NCI-H1105 treated with DMSO at 0.1 percent for 48 hours (cell line): Measurements from ENCODE around the gene VAT1L.
"Not testable (repeated sequence)": the region's sequence is repeated elsewhere in the genome, so short reads cannot be mapped to it uniquely, and the experiment has no call there.

ENCODE experiments used
- DNase-seq: peaks from one replicate; lab custom pipeline; 2025; lab: John Stamatoyannopoulos, UW

Gene VAT1L

GRCh38 chr16:77956231-77956630 is 167.9 kb downstream of the VAT1L start:
- no peak for DNase-seq

- no peak for DNase-seq
Observed at GRCh38 chr16:77960766-77961165, 172.4 kb downstream of the VAT1L start.

DNA sequence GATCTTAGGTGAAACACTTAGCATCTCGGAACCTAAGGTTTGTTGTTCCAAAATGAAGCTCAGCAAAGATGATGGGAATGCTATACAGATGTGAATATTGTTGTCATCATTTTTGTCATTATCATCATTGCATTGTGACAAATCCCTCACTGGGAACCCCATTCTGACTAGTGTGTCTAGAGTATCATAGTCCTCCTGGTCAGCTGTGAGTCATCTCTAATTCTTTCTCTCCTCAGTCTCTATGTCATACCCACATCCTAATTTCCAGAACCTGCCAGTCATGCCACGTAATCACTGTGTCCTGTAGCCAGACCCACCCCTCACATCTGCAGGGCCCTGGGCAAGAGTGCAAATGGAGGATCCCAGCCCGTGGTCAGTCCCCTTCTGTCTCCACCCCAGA is 173.4 kb downstream of the VAT1L start:
- DNase-seq = no peak

GRCh38 chr16:77962689-77963088 is 174.3 kb downstream of the VAT1L start:
- no peak for DNase-seq

DNA sequence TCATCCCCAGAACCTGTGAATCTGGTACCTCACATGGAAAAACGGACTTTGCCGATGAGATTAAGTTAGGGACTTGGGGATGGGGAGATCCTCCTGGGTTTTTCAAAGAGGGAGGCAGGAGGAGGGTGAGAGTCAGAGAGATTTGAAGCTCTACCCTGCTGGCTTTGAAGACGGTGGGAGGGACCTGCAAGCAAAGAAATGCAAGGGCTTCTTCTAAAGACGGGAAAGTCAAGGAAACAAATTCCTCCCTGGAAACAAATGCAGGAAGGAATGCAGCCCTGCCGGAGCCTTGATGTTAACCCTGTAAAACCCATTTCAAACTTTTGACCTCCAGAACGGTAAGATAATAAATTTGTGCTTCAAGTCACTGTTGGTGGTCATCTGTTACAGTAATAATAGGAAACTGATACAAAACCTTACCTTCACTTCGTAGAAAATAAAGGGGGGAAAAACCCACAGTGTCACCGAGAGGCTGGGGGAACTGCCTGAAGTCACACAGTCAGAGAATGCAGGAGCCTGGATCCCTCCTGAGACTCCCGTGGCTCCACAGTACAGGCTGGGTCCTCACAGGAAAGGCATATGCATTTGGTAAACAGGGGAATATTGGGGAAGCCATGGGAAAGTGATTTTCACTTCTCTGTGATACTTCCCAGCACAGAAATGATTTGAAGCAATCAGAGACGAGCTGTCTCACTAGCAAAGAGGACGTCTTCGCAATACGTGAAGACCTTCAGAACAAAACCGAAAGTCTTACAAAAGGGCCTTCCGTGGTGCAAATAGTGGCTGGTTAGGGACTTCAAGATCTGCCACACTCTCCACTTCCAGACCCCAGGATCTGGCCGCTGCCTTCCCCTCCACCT is 175.1 kb downstream of the VAT1L start:
- no peak for DNase-seq

GRCh38 chr16:77965346-77965745 is 177.0 kb downstream of the VAT1L start:
- no peak for DNase-seq

GRCh38 chr16:77967054-77967904 is 178.9 kb downstream of the VAT1L start:
- DNase-seq = no peak

DNA sequence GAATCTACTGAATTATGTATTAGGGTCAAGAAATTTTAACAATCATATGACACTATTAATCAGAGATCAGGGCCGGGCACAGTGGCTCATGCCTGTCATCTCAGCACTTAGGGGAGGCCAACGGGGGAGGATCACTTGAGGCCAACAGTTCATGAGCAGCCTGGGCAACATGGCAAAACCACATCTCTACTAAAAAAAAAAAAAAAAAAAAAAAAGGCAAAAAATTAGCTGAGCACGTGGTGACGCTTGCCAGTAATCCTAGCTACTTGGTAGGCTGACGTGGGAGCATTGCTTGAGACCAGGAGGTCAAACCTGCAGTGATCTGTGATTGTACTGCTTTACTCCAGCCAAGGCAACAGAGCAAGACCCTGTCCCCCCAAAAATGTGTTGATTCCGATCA is 181.5 kb downstream of the VAT1L start:
- no peak for DNase-seq

- DNase-seq = no peak
Observed at GRCh38 chr16:77970371-77970770, 182.0 kb downstream of the VAT1L start.

- peak; percentile 45 for DNase-seq
Observed at GRCh38 chr16:77971306-77972061, 183.1 kb downstream of the VAT1L start.

DNA sequence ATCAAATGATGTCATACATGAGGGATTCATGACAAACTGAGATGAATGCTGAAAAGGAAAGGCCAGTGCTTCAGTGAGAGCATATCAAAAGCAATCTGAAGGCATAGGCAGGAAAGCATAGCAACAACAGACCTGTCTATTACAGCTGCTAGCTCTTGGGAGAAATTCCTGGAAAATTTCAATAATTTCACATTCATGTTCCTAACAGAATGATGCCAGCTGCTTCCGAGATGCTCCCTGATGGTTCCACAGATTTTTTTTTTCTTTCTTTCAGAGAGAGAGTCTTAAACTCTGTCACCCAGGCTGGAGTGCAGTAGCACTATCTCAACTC is 183.7 kb downstream of the VAT1L start:
- DNase-seq = no peak

- DNase-seq = no peak
Observed at GRCh38 chr16:77974883-77975282, 186.5 kb downstream of the VAT1L start.

DNA sequence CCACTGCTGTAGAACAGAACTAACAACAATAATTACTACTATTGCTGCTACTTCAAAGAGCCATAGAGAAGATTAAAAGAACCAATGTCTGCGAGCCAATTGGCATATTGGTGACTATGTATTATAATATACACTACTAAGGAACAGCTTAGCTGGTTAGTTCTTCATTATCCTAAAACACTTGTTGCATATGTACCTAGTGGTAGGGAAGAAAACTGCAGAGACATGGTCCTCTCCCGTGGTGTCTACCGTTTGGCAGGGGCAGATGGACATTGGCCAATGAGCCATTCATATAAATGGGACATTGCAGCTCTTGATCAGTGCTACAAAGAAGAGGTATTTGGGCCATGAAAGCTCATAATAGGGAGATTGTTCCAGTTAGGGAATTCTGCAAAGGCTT is 187.6 kb downstream of the VAT1L start:
- DNase-seq = no peak

- no peak for DNase-seq
Observed at GRCh38 chr16:77977339-77977738, 189.0 kb downstream of the VAT1L start.

DNA sequence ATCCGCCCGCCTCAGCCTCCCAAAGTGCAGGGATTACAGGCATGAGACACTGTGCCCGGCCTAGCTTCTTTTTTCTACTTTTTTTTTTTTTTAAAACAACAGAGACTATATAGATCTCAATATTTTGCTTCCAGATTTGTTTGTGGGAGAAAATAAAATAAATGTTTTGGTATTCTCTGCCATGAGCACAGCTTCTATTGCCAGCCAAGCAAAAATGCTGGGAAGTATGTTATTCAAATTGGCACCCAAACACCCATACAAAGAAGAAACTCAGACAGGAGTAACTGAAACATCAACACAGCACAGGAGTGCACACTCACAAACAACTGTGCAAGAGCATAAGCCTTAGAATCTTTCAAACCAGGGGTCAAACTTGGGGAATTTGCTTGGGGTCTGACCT is 196.7 kb downstream of the VAT1L start:
- no peak for DNase-seq

DNA sequence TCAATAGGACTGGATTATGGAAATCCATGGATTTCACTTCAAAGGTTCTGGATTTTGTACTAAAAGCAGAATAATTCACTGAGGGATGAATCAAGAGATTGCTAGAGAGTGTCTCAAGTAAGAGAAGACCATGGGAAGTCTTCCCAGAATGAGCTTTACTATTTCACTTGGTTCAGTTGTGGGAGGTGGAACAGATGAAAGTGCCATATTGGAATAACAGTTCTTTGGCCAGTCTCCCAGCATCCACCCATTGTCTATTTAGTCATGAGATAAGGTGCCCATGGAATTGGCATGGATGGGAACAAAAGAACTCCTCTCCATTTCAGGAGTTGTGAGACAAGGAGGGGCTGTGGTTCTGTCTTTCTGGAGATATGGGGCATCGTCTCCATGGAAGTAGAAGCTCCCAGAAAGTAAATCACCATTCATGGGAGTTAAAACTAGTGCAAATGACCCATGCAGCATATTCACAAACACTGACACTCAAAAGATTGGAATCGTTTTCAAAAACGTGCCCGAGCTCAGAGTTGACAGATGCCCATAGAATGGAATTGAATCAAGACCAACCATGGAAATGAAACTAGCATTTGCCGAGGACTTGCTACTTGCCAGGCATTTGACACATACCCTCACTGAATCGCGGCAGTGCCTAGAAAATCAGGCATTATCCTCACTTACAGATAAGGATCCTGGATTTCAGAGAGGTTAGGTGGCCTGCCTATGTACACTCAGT is 197.8 kb downstream of the VAT1L start:
- DNase-seq = no peak

DNA sequence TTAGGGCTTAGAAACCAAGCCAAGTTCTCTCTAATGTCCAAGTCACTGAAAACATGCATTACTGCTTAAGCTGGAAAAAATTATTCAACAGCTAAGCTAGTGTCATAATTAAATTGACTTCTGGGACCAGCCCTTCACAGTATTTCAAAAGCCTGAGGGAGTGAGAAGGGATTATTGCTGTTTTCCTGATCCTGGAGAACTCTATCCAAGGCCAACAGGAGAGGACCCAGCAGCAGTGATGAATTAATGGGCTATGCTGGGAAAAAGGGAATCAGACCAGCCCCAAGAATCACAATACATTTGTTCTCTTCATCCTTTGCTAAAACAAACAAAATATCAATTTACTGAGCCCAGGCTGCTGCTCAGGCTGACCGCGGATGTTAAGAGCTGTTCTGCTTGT is 199.4 kb downstream of the VAT1L start:
- peak; percentile 64 for DNase-seq

DNA sequence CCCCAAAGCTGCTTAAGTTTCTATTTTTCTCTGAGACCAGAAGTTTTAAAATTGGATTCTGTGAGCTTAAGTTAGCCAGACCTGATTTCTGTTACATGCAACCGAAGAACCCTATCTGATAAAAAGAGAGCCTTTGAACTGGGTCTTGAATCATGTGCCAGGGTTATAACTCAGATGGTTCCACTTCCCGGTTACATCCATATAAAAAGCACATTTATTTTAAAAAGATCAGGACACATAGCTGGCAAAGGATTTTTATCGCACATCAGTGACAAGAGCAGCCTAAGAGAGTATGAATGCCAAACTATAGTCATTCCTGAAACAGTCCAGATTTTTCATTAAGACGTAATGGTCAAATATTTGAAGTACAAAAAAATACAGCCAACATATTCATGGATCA is 201.5 kb downstream of the VAT1L start:
- no peak for DNase-seq

GRCh38 chr16:77991701-77992100 is 203.3 kb downstream of the VAT1L start:
- peak; percentile 41 for DNase-seq

DNA sequence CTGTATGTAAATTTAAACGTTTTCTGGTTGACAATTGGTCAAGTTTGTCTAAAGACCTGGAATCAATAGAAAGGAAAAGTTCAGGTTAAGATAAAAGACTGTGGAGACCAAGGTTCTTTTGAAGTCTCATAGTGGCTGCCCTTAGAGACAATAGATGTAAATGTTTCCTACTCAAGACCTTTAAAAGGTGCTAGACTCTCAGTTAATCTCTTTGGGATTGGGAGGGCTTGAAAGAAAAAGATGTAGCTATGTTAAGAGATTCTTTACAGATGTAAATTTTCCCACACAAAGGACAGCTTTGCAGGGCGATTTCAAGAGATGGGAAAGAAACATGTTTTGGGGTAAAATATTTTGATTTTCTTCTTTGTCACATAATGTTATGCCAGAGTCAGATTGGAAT is 204.0 kb downstream of the VAT1L start:
- DNase-seq = not testable (repeated sequence)

DNA sequence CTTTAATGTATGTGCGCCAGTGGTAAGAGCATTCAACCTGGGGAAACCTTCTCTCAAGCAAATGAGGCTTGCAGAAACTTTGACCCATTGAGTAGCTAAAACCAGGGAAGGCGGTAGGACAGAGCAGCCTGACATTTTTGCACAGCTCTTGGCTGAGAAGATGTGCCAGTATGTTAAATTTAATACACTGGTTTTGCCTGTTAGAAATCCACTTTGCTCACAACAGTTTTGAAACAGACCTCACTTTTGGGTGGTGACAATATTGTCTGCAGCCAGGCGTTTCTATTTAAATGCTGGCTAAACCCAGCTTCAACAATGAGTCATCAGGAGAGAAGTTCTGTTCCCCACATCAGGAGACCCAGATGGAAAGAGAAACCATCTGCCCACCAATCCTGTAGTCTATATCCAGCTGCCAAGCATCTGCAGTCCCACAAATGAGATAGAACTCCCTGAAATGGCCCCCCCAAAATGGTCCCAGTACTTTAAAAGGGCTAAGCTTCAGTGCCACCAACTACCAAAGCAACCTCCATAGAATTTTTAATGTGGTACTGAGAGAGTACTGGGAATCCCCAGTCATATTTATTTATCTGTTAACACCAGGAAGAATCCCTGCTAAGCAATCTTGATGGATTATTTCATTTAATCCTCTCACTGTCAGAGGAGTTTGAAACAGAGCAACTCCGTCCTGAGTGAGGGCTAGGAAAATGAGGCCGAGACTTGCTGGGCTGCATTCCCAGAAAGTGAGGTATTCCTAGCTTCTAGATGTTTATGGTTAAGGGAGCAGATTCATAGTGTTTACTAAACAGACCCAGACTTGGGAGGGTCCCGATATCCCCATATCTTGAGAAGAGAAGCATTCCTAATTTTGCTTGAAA is 205.0 kb downstream of the VAT1L start:
- DNase-seq = no peak
